Keratinocyte (primary cell): ENCODE measurements around the gene DNAH10. TPM values are rescaled to one million over a fixed set of nuclear protein-coding genes. Genes with fewer than 3 reads are reported as not detected.

Experiments used
- DNase-seq: peaks from one replicate; pipeline ENCODE4 v3.0.0-alpha.2; 2011; ENCODE audit warnings: low read depth, missing footprints, low spot score
- FAIRE-seq: peaks from 2 replicates; lab custom pipeline; 2011; peaks lifted over from hg19 to GRCh38; lab: Jason Lieb, UNC
- H2AFZ ChIP-seq: 2 replicates; pipeline ENCODE4 v1.6.0; 2012; ENCODE audit warnings: low read length, control low read depth, inconsistent platforms; ENCODE audit not compliant: control insufficient read depth
- H3K27ac ChIP-seq: 2 replicates; pipeline ENCODE4 v1.5.1; 2011; ENCODE audit warnings: low read length; ENCODE audit not compliant: control insufficient read depth, insufficient read depth
- H3K27me3 ChIP-seq: 3 replicates; pipeline ENCODE4 v1.6.0; 2011; ENCODE audit warnings: low read length; ENCODE audit not compliant: control insufficient read depth, insufficient read depth; ENCODE audit errors: extremely low read depth
- H3K36me3 ChIP-seq, 2 experiments: 2 replicates in 1 of 2; 3 replicates in 1 of 2; pipeline ENCODE4 v1.5.1; 2011; ENCODE audit warnings: low read length in 2 of 2, mild to moderate bottlenecking in 1 of 2; ENCODE audit not compliant: control insufficient read depth in 2 of 2, insufficient read depth in 2 of 2; ENCODE audit errors: extremely low read depth in 1 of 2
- H3K4me1 ChIP-seq: 3 replicates; pipeline ENCODE4 v1.5.1; 2011; ENCODE audit warnings: low read length; ENCODE audit not compliant: control insufficient read depth, insufficient read depth; ENCODE audit errors: extremely low read depth
- H3K4me2 ChIP-seq: 3 replicates; pipeline ENCODE4 v1.6.0; 2011; ENCODE audit warnings: low read depth, low read length; ENCODE audit not compliant: control insufficient read depth, insufficient read depth; ENCODE audit errors: extremely low read depth
- H3K4me3 ChIP-seq, 3 experiments: fragments of 200-600 bp in 1 of 3; sonication (generic) in 1 of 3; 2 replicates in 2 of 3; 3 replicates in 1 of 3; pipeline ENCODE4 v1.5.1; 2011 to 2016; ENCODE audit warnings: low read length in 3 of 3, mild to moderate bottlenecking in 3 of 3, control low read depth in 2 of 3, inconsistent platforms in 1 of 3, low read depth in 1 of 3, mixed read lengths in 1 of 3, mixed run types in 1 of 3, moderate library complexity in 1 of 3; ENCODE audit not compliant: control insufficient read depth in 2 of 3, insufficient read depth in 2 of 3; ENCODE audit errors: extremely low read depth in 1 of 3
- H3K79me2 ChIP-seq: 2 replicates; pipeline ENCODE4 v1.6.0; 2012; ENCODE audit warnings: low read length; ENCODE audit not compliant: control insufficient read depth, insufficient read depth
- H3K9ac ChIP-seq: 3 replicates; pipeline ENCODE4 v1.6.0; 2011; ENCODE audit warnings: low read length; ENCODE audit not compliant: control insufficient read depth, insufficient read depth; ENCODE audit errors: extremely low read depth
- H3K9me1 ChIP-seq: 3 replicates; pipeline ENCODE4 v1.6.0; 2011; ENCODE audit warnings: low read length; ENCODE audit not compliant: control insufficient read depth, insufficient read depth; ENCODE audit errors: extremely low read depth
- H3K9me3 ChIP-seq: 2 replicates; pipeline ENCODE4 v1.5.1; 2012; ENCODE audit warnings: low read depth, low read length; ENCODE audit not compliant: control insufficient read depth
- H4K20me1 ChIP-seq: 3 replicates; pipeline ENCODE4 v1.6.0; 2011; ENCODE audit warnings: low read length; ENCODE audit not compliant: control insufficient read depth, insufficient read depth; ENCODE audit errors: extremely low read depth
- CTCF ChIP-seq, 3 experiments: IDR thresholded peaks in 1 of 3; conservative IDR thresholded peaks in 1 of 3; optimal IDR thresholded peaks in 1 of 3; 2 replicates in 2 of 3; 3 replicates in 1 of 3; pipeline versions ENCODE3 to v1.5.1; 2011; ENCODE audit warnings: low read length in 3 of 3, mild to moderate bottlenecking in 3 of 3, moderate library complexity in 2 of 3, control low read depth in 1 of 3, inconsistent platforms in 1 of 3; ENCODE audit not compliant: insufficient read depth in 2 of 3; ENCODE audit errors: extremely low read depth in 1 of 3
- EZH2 ChIP-seq: IDR thresholded peaks from one replicate; pipeline ENCODE4 v1.6.1; 2012; ENCODE audit warnings: inconsistent platforms, mild to moderate bottlenecking, low read length, moderate library complexity
- dilution Hi-C: fragments of 300-500 bp; cut with MboI; formaldehyde crosslinking; loops from one replicate; pipeline ENCODE4 v1.7.0; 2020; ENCODE audit warnings: low sequenced_read_pairs; ENCODE audit not compliant: extremely low pct_ligation_motif_present
- polyA plus RNA-seq, 5 experiments: library from polyadenylated mRNA; depleted of rRNA in 3 of 5; stranded (reverse) in 3 of 5; stranded (forward) in 1 of 5; unstranded in 1 of 5; fragments of >200 nt; gene quantifications; 1 replicate in 1 of 5; 2 replicates in 3 of 5; 3 replicates in 1 of 5; pipeline versions ENCODE4 v1.2.1 to v1.2.3, GENCODE V29; 2011 to 2012; ENCODE audit warnings: missing spikeins in 2 of 5, low read depth in 1 of 5, low replicate concordance in 1 of 5

Gene DNAH10
- polyA plus RNA-seq, 1 donor (not counting 4 experiments of a cell fraction or from before 2014, with no cell fraction given), result 0.08 TPM

GRCh38 chr12:123967121-123967586, 205.1 kb downstream of the DNAH10 start:
- DNase-seq (no peak), FAIRE-seq (peak; percentile 32)
- H3K4me1 ChIP-seq, result peaks cover 9% of the 10 kb centered on the region
- no peaks in the 10 kb centered on the region for H4K20me1 ChIP-seq
- H3K4me3 ChIP-seq, result no peak overlapping the region
- no peak overlapping the region for H3K9ac ChIP-seq
- no peaks in the 10 kb centered on the region for H3K9me1 ChIP-seq
- H3K4me2 ChIP-seq, result no peak overlapping the region
- dilution Hi-C loops, result no loop called here
- no peaks in the 10 kb centered on the region for H3K27me3 ChIP-seq
- H2AFZ ChIP-seq, result no peak overlapping the region
- H3K9me3 ChIP-seq, result no peaks in the 10 kb centered on the region
- H3K36me3 ChIP-seq, result no peaks in the 10 kb centered on the region
- H3K79me2 ChIP-seq, result peaks cover 10% of the 10 kb centered on the region
- no peak overlapping the region for H3K27ac ChIP-seq
- TF ChIP-seq CTCF (optimal IDR thresholded peaks at IDR 0.05 in 1 of 3, IDR thresholded peaks at IDR 0.05 in 1 of 3, conservative IDR thresholded peaks at IDR 0.05 in 1 of 3; ENCODE audit: extremely low read depth in 1 of 3, insufficient read depth in 2 of 3, low read length in 3 of 3) (no peak), EZH2 (no peak)

- Histone ChIP-seq H3K4me2 (peak overlapping the region; percentile 96), H3K4me1 (peaks cover 20% of the 10 kb centered on the region), H3K79me2 (peaks cover 18% of the 10 kb centered on the region), H3K9me3 (no peaks in the 10 kb centered on the region), H3K27ac (peak overlapping the region; percentile 58), H3K9me1 (no peaks in the 10 kb centered on the region), H2AFZ (peak overlapping the region; percentile 77), H3K9ac (peak overlapping the region; percentile 73), H3K36me3 (peaks cover 0 to 9% of the 10 kb centered on the region in 2 experiments), H4K20me1 (no peaks in the 10 kb centered on the region), H3K27me3 (no peaks in the 10 kb centered on the region), H3K4me3 (peak overlapping the region; percentile 79 to 88 (median 87))
- FAIRE-seq (no peak), DNase-seq (no peak)
- TF ChIP-seq EZH2 (no peak), CTCF (optimal IDR thresholded peaks at IDR 0.05 in 1 of 3, IDR thresholded peaks at IDR 0.05 in 1 of 3, conservative IDR thresholded peaks at IDR 0.05 in 1 of 3; ENCODE audit: extremely low read depth in 1 of 3, insufficient read depth in 2 of 3, low read length in 3 of 3) (no peak)
- dilution Hi-C loops, result no loop called here
Measured at GRCh38 chr12:123971449-123971769, 209.3 kb downstream of the DNAH10 start.
